LNCAP (cell line): ENCODE results near the gene POMT1.
A peak's percentile ranks its signal among the peaks of the same experiment; 100 is the strongest.

Experiments used
- CTCF ChIP-seq: fragments of 450-650 bp; IDR thresholded peaks from 2 replicates; pipeline ENCODE4 v1.5.1; 2017; ENCODE audit warnings: mild to moderate bottlenecking

The POMT1 gene

GRCh38 chr9:131474711-131475110, 28.0 kb upstream of the POMT1 start:
- TF ChIP-seq CTCF: no peak

- no peak for TF ChIP-seq CTCF
These were observed 27.4 kb upstream of the POMT1 start for GRCh38 chr9:131475111-131475955.

- TF ChIP-seq CTCF: peak; percentile 53
These were observed 26.6 kb upstream of the POMT1 start for GRCh38 chr9:131475956-131476776.

- TF ChIP-seq CTCF: no peak
These were observed 25.9 kb upstream of the POMT1 start for GRCh38 chr9:131476777-131477345.

GRCh38 chr9:131477367-131477766, 25.4 kb upstream of the POMT1 start:
- TF ChIP-seq CTCF: no peak

GRCh38 chr9:131477816-131478419, 24.8 kb upstream of the POMT1 start:
- no peak for TF ChIP-seq CTCF

- TF ChIP-seq CTCF: peak; percentile 76
These were observed 24.3 kb upstream of the POMT1 start for GRCh38 chr9:131478421-131478868.
